ENCODE data around the gene AHSP.
"Not testable (repeated sequence)": the region's sequence is repeated elsewhere in the genome, so short reads cannot be mapped to it uniquely, and the experiment has no call there.

Gene AHSP

DNA sequence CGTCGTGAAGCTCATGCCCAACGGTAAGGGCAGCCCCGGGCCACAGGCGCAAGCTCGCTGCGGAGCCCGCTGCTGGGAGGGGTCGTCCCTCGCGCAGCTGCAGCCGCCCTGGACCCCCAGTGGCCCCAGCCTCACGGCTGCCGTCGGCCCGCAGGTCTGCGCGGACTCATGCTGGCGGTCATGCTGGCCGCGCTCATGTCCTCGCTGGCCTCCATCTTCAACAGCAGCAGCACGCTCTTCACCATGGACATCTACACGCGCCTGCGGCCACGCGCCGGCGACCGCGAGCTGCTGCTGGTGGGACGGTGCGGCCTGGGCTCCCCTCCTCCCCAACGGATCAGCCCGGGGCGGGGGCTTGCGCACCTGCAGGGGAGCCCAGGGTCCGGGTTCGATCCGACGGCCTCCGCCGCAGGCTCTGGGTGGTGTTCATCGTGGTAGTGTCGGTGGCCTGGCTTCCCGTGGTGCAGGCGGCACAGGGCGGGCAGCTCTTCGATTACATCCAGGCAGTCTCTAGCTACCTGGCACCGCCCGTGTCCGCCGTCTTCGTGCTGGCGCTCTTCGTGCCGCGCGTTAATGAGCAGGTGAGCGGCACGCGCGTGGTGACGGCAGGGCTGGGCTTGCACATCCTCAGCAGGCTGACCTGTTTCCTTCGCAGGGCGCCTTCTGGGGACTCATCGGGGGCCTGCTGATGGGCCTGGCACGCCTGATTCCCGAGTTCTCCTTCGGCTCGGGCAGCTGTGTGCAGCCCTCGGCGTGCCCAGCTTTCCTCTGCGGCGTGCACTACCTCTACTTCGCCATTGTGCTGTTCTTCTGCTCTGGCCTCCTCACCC, 39.0 kb upstream of the AHSP start:
- DNase-seq (ENCODE audit: low read depth in 1 of 2, low spot score in 1 of 2): no peak
- in situ Hi-C loops (cut with HindIII; ENCODE audit: low pct_unique_long_range_greater_than_20kb, low sequenced_read_pairs): no loop called here
- no peak for TF ChIP-seq JUND (IDR thresholded peaks at IDR 0.05; ENCODE audit: low read depth)

DNA sequence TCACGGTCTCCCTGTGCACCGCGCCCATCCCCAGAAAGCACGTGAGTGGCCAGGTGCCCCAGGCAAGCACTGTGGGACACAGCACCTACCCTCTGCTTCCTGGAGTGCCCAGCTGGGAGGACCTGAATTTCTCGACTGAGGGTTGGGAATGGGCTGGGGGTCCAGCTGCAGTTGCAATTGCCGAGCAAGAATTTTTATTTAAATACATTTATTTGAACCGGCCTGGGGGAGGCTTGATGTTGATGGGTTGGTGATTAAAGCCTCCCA, 38.5 kb upstream of the AHSP start:
- no peak for TF ChIP-seq JUND (IDR thresholded peaks at IDR 0.05; ENCODE audit: low read depth)
- in situ Hi-C loops (cut with HindIII; ENCODE audit: low pct_unique_long_range_greater_than_20kb, low sequenced_read_pairs): no loop called here
- no peak for DNase-seq (ENCODE audit: low read depth in 1 of 2, low spot score in 1 of 2)

DNA sequence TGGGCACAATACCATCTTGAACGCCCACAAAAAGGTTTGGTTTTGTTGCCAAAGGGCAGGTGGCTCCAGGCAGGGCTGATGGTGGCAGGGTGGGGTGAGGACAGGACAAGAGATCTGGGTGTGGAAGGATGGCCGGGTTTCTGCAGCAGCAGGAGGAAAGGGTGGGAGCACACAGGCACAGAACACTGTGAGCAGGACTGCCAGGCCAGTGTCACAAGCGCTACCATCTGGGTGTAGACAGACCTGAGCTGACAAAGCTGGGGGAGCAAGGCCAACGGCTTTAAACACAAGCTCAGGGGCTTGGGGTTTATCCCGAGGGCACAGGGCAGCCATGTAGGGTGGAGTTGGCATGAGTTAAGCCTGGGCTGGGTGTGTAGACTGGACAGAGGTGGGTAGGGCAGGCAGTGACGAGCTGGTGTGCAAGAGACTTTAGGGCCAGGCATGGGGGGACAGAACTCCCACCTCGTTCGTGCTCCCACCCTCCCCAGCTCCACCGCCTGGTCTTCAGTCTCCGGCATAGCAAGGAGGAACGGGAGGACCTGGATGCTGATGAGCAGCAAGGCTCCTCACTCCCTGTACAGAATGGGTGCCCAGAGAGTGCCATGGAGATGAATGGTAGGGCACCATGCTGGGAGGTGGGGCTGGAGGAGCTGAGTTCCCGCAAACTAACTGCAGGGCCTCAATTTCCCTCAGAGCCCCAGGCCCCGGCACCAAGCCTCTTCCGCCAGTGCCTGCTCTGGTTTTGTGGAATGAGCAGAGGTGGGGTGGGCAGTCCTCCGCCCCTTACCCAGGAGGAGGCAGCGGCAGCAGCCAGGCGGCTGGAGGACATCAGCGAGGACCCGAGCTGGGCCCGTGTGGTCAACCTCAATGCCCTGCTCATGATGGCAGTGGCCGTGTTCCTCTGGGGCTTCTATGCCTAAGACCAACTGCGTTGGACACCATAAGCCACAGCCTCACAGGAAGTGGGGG, 37.8 kb upstream of the AHSP start:
- DNase-seq (ENCODE audit: low read depth in 1 of 2, low spot score in 1 of 2): no peak
- in situ Hi-C loops (cut with HindIII; ENCODE audit: low pct_unique_long_range_greater_than_20kb, low sequenced_read_pairs): no loop called here
- TF ChIP-seq JUND (IDR thresholded peaks at IDR 0.05; ENCODE audit: low read depth): no peak

DNA sequence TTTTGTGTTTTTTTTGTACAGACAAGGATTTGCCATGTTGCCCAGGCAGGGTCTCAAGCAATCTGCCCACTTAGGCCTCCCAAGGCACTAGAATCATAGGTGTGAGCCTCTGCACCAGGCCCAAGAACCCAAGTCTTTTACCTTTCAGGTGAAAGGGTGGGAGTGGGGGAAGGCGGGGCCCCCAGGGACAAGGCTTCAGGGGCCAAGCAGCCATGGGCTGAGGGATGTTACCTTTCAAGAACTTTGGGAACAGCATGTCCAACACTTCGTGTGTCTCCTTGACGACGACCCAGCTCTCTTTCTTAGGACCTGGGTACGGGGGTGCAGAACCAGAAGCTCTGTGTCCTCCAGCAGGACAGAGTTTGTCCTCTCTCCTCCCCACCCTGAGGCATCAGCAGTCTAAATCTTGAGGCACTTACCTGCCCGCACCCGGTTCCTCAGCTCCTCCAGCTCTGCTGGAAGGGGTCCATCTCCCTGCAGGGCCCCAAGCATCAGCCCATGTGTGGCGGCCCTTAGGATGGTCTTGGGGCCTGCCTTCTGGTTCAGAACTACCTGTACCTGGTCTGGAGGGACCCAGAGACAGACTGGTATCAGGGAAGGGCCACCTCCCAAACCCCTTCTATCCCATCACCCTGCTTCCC, 35.8 kb upstream of the AHSP start:
- in situ Hi-C loops (cut with HindIII; ENCODE audit: low pct_unique_long_range_greater_than_20kb, low sequenced_read_pairs): no loop called here
- DNase-seq (ENCODE audit: low read depth in 1 of 2, low spot score in 1 of 2): no peak
- TF ChIP-seq JUND (IDR thresholded peaks at IDR 0.05; ENCODE audit: low read depth): no peak

DNA sequence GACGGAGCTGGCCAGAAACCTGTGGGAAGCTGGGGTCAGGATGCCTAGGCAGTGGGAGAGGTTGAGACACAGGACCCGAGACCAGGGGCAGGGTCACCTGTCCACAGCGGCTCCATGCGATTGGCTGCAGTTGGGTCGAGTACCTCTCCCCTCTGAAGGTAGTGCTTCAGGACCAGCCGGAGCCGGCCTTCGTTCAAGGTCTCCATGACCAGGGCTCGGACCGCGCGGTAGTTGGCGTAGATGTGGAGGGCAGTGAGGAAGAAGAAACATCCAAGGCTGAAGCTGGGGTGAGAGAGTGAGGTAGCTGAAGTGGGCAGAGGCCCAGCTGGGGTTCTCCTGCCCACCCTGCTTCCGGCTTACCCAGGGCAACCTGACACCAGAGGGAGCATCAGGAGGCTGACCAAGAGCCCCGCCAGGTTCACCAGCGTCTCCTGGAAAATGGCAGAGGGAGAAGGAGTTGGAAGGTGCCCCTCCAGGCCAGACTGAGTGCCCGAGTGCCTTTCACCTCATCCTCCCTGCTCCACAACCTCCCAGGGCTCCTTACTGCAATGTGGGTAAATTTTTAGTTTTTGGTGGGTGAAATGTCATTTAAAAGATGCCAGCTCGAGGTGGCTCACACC, 34.1 kb upstream of the AHSP start:
- in situ Hi-C loops (cut with HindIII; ENCODE audit: low pct_unique_long_range_greater_than_20kb, low sequenced_read_pairs): no loop called here
- no peak for DNase-seq (ENCODE audit: low read depth in 1 of 2, low spot score in 1 of 2)
- TF ChIP-seq JUND (IDR thresholded peaks at IDR 0.05; ENCODE audit: low read depth): no peak

DNA sequence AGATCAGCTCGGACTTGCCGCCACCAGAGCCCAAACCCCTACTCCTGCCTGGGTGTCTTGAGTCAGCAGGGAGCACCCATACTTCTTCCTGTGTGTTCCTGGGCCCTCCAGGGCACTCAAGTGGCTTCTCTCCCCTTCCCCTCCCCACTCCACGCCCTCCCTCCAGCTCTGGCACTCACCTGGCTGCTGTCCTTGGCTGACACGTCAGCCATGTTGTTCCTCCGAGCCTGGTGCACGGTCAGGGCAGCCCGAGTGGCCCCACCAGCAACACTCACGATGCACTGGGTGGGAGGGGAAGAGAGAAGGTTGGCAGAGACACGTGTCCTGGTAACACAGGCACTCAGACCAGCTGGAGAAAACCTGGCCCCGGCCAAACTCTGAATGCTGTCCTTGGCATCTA, 31.0 kb upstream of the AHSP start:
- no peak for DNase-seq (ENCODE audit: low read depth in 1 of 2, low spot score in 1 of 2)
- in situ Hi-C loops (cut with HindIII; ENCODE audit: low pct_unique_long_range_greater_than_20kb, low sequenced_read_pairs): no loop called here
- no peak for TF ChIP-seq JUND (IDR thresholded peaks at IDR 0.05; ENCODE audit: low read depth)

DNA sequence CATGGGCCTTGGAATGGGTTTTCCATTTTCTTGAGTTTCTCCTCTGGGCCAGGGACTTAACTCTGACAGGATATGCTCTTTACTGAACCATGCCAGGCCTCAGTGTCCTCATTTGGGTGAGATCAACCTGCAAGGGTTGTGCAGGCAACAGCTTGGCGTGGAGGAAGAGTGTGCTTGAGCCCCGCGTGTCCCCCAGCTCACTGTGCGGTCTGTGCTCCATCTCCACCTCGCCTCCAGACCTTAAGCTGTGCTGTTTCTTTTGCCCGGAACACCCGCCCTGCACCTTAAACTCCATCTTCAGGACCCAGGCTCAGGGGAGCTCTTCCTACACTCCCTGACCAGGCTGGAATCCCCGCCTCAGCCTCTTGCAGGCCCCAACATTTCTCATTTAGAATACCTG, 29.2 kb upstream of the AHSP start:
- no peak for TF ChIP-seq JUND (IDR thresholded peaks at IDR 0.05; ENCODE audit: low read depth)
- in situ Hi-C loops (cut with HindIII; ENCODE audit: low pct_unique_long_range_greater_than_20kb, low sequenced_read_pairs): no loop called here
- DNase-seq (ENCODE audit: low read depth in 1 of 2, low spot score in 1 of 2): no peak

DNA sequence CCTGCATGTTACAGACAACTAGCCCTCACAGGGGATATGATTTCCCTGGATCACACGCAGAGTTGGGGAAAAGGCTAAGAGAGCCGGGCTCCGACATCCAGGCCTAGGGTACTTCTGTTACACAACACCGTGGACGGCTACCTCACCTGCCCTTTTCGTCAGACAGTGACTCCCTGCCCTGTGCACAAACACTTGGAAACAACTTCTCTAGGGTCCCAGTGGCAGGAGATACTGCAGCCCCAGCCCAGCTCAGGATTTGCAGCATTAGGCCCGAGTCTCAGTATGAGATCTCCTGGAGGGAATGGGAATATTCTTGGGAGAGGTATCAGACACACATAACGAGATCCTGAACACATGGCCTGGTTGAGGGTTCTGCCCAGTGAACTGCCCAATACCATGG, 27.8 kb upstream of the AHSP start:
- in situ Hi-C loops (cut with HindIII; ENCODE audit: low pct_unique_long_range_greater_than_20kb, low sequenced_read_pairs): no loop called here
- no peak for DNase-seq (ENCODE audit: low read depth in 1 of 2, low spot score in 1 of 2)
- no peak for TF ChIP-seq JUND (IDR thresholded peaks at IDR 0.05; ENCODE audit: low read depth)

DNA sequence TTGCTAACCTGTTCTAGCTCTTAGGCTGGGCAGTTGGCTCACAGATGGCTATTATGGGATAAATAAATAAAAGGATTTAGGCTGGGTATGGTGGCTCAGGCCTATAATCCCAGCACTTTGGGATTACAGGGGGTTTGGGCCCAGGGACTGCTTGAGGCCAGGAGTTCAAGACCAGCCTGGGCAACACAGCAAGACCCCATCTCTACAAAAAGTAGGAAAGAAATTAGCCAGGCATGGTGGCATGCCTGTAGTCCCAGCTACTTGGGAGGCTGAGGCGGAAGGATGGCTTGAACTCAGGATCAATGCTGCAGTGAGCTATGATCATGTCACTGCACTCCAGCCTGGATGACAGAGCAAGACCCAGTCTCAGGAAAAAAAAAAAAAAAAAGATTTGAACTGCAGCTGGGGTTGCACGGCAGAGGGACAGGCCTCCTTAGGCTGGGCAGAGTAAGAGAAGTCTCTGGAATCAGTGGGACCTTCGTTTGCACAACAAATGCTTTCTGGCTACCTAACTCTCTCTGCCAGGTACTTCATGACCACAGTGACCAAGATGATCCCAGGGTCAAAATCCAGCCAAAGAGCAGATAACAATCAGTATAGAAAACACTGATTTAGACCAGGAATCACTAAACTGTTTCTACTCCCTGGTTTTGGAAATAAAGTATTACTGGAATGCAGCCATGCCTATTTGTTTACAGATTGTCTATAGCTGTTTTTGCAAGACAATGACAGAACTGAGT, 26.3 kb upstream of the AHSP start:
- in situ Hi-C loops (cut with HindIII; ENCODE audit: low pct_unique_long_range_greater_than_20kb, low sequenced_read_pairs): no loop called here
- no peak for TF ChIP-seq JUND (IDR thresholded peaks at IDR 0.05; ENCODE audit: low read depth)
- no peak for DNase-seq (ENCODE audit: low read depth in 1 of 2, low spot score in 1 of 2)

DNA sequence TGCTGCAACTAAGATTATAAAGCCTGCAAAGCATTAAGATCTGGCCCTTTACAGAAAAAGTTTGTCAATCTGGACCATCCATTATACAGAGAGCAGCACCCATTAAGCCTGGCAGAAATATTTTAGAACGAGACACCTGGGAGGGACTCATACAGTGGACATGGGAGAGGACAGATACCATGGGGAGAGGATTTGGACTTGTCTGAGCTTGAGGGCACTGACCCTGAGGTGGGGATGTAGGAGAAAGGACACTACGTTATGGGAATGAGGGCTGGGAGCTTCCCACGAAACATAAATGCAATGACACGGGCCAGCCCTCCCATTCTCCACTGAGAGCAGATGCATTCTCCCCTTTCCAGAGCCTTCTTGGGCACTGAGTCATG, 25.7 kb upstream of the AHSP start:
- in situ Hi-C loops (cut with HindIII; ENCODE audit: low pct_unique_long_range_greater_than_20kb, low sequenced_read_pairs): no loop called here
- no peak for DNase-seq (ENCODE audit: low read depth in 1 of 2, low spot score in 1 of 2)
- TF ChIP-seq JUND (IDR thresholded peaks at IDR 0.05; ENCODE audit: low read depth): no peak

DNA sequence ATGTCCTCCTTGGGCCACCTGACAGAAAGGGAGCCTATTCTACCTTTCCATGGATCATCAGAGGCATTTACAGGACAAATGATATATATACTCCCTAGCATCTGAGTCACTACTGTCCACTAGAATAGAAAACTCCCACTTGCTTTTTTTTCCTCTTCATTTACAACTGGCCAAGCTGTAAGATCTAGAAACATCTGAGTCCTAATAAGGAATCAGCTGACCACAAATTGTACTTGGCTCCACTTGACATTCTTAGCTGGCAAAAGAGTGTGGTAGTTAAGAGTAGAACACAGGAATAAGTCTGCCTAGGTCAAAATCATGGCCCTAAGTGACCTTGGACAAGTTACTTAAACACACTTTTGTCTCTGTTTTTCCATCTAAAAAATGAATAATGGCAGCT, 24.7 kb upstream of the AHSP start:
- in situ Hi-C loops (cut with HindIII; ENCODE audit: low pct_unique_long_range_greater_than_20kb, low sequenced_read_pairs): no loop called here
- DNase-seq (ENCODE audit: low read depth in 1 of 2, low spot score in 1 of 2): no peak
- TF ChIP-seq JUND (IDR thresholded peaks at IDR 0.05; ENCODE audit: low read depth): no peak

DNA sequence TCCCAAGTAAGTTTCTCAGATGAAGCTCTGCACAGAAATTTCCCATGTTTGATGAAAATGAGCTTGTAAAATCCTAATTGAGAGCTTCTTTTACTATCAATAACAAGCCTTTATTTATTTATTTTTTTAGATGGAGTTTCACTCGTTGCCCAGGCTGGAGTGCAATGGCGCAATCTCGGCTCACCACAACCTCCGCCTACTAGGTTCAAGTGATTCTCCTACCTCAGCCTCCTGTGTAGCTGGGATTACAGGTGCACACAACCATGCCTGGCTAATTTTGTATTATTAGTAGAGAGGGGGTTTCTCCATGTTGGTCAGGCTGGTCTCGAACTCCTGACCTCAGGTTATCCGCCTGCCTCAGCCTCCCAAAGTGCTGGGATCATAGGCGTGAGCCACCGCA, 24.1 kb upstream of the AHSP start:
- DNase-seq (ENCODE audit: low read depth in 1 of 2, low spot score in 1 of 2); in situ Hi-C loops (cut with HindIII; ENCODE audit: low pct_unique_long_range_greater_than_20kb, low sequenced_read_pairs): not testable (repeated sequence)

Measured in T47D (cell line).